HepG2 (cell line): ENCODE results near the gene FYB2. TPM values are rescaled to one million over a fixed set of nuclear protein-coding genes. Genes with fewer than 3 reads are reported as not detected.
A peak's percentile ranks its signal among the peaks of the same experiment; 100 is the strongest.

Source experiments
- CHCHD3 ChIP-seq: sonication (generic); formaldehyde crosslinking; IDR thresholded peaks from 2 replicates; pipeline ENCODE4 v1.8.0; 2022; ENCODE audit warnings: mild to moderate bottlenecking, missing genetic modification reagents, moderate library complexity
- DNMT1 ChIP-seq: sonication (generic); formaldehyde crosslinking; IDR thresholded peaks from 2 replicates; pipeline ENCODE4 v1.5.1; 2020; ENCODE audit warnings: mild to moderate bottlenecking, missing genetic modification reagents
- GATAD1 ChIP-seq: IDR thresholded peaks from 2 replicates; pipeline ENCODE4 v1.6.1; 2016; ENCODE audit warnings: missing genetic modification reagents, missing compliant biosample characterization
- JUN ChIP-seq: sonication (generic); formaldehyde crosslinking; IDR thresholded peaks from 2 replicates; pipeline ENCODE4 v1.4.0; 2020; ENCODE audit warnings: mild to moderate bottlenecking, missing genetic modification reagents
- MIER2 ChIP-seq: IDR thresholded peaks from 2 replicates; pipeline ENCODE4 v1.6.1; 2016; ENCODE audit warnings: missing biosample characterization, missing genetic modification reagents
- MLX ChIP-seq: IDR thresholded peaks from 2 replicates; pipeline ENCODE4 v1.6.1; 2016
- NFE2L1 ChIP-seq: sonication (generic); formaldehyde crosslinking; IDR thresholded peaks from 2 replicates; pipeline ENCODE4 v1.4.0; 2020; ENCODE audit warnings: missing genetic modification reagents, mild to moderate bottlenecking, borderline replicate concordance
- PAWR ChIP-seq: sonication (generic); formaldehyde crosslinking; IDR thresholded peaks from 2 replicates; pipeline ENCODE4 v1.4.0; 2020; ENCODE audit warnings: missing genetic modification reagents, mild to moderate bottlenecking, borderline replicate concordance
- POLR2AphosphoS2 ChIP-seq: IDR thresholded peaks from 2 replicates; pipeline ENCODE4 v1.6.1; 2011; ENCODE audit warnings: low read depth, low read length, improper control_type of control experiment
- PRDM4 ChIP-seq: sonication (generic); formaldehyde crosslinking; IDR thresholded peaks from 2 replicates; pipeline ENCODE4 v1.9.0; 2021; ENCODE audit warnings: missing genetic modification reagents, borderline replicate concordance
- SOX13 ChIP-seq, 3 experiments: fragments of 450-650 bp in 1 of 3; sonication (generic) in 1 of 3; formaldehyde crosslinking in 1 of 3; IDR thresholded peaks in 2 of 3; conservative IDR thresholded peaks in 1 of 3; 2 replicates each; pipeline versions ENCODE4 v1.5.0 to v1.6.1; 2016 to 2020; ENCODE audit warnings: antibody characterized with exemption in 1 of 3, mild to moderate bottlenecking in 1 of 3, missing compliant biosample characterization in 1 of 3, missing genetic modification reagents in 1 of 3, moderate library complexity in 1 of 3
- UBTF ChIP-seq: sonication (generic); formaldehyde crosslinking; IDR thresholded peaks from 2 replicates; pipeline ENCODE4 v1.4.0; 2020; ENCODE audit warnings: mild to moderate bottlenecking, missing genetic modification reagents
- YY1 ChIP-seq: IDR thresholded peaks from 2 replicates; pipeline ENCODE4 v1.6.1; 2011; ENCODE audit warnings: low read length, low read depth, moderate library complexity, mild to moderate bottlenecking; ENCODE audit not compliant: insufficient read depth, insufficient replicate concordance
- ZBTB21 ChIP-seq: sonication (generic); formaldehyde crosslinking; IDR thresholded peaks from 2 replicates; pipeline ENCODE4 v1.4.0; 2020; ENCODE audit warnings: missing genetic modification reagents
- ZEB1 ChIP-seq: IDR thresholded peaks from 2 replicates; pipeline ENCODE4 v1.6.1; 2012; ENCODE audit warnings: mild to moderate bottlenecking, low read depth, inconsistent platforms; ENCODE audit not compliant: insufficient replicate concordance
- ZFP41 ChIP-seq: sonication (generic); formaldehyde crosslinking; IDR thresholded peaks from 2 replicates; pipeline ENCODE4 v1.4.0; 2020; ENCODE audit warnings: mild to moderate bottlenecking, missing genetic modification reagents, borderline replicate concordance
- ZMYM2 ChIP-seq: sonication (generic); formaldehyde crosslinking; IDR thresholded peaks from 2 replicates; pipeline ENCODE4 v1.8.0; 2022; ENCODE audit warnings: mild to moderate bottlenecking, missing genetic modification reagents
- ZNF138 ChIP-seq: sonication (generic); formaldehyde crosslinking; IDR thresholded peaks from 2 replicates; pipeline ENCODE4 v1.5.0; 2020; ENCODE audit warnings: mild to moderate bottlenecking, low read depth, missing genetic modification reagents
- ZNF24 ChIP-seq: fragments of 450-650 bp; IDR thresholded peaks from 2 replicates; pipeline ENCODE4 v1.6.1; 2017; ENCODE audit warnings: antibody characterized with exemption, mild to moderate bottlenecking
- ZNF34 ChIP-seq: sonication (generic); formaldehyde crosslinking; IDR thresholded peaks from 2 replicates; pipeline ENCODE4 v1.4.0; 2020; ENCODE audit warnings: mild to moderate bottlenecking, missing genetic modification reagents, borderline replicate concordance
- ZNF350 ChIP-seq: sonication (generic); formaldehyde crosslinking; IDR thresholded peaks from 2 replicates; pipeline ENCODE4 v1.4.0; 2020; ENCODE audit warnings: mild to moderate bottlenecking, low read depth, missing genetic modification reagents, borderline replicate concordance
- ZNF512 ChIP-seq: sonication (generic); formaldehyde crosslinking; IDR thresholded peaks from 2 replicates; pipeline ENCODE4 v1.4.0; 2020; ENCODE audit warnings: mild to moderate bottlenecking, missing genetic modification reagents
- ZNF549 ChIP-seq: sonication (generic); formaldehyde crosslinking; IDR thresholded peaks from 2 replicates; pipeline ENCODE4 v1.5.0; 2020; ENCODE audit warnings: missing genetic modification reagents
- ZNF652 ChIP-seq: IDR thresholded peaks from 2 replicates; pipeline ENCODE4 v1.6.1; 2016; ENCODE audit warnings: low read depth, borderline replicate concordance
- polyA plus RNA-seq, 8 experiments: library from polyadenylated mRNA; depleted of rRNA in 3 of 8; stranded (reverse) in 7 of 8; unstranded in 1 of 8; fragments of >200 nt; fragmentation: Illumina TruSeq in 4 of 8; extraction: Trizol in 4 of 8; gene quantifications; 2 replicates each; pipeline versions ENCODE4 v1.2.1 to v1.2.3, GENCODE V29; 2011 to 2016; ENCODE audit warnings: low read depth in 4 of 8, missing spikeins in 1 of 8, mixed read lengths in 1 of 8; ENCODE audit not compliant: insufficient read depth in 1 of 8
- total RNA-seq, 5 experiments: library from RNA; depleted of rRNA; stranded (reverse); fragments of >200 nt; fragmentation: Illumina TruSeq; extraction: Trizol; gene quantifications; 2 replicates each; pipeline ENCODE4 v1.2.3, GENCODE V29; 2016; ENCODE audit warnings: low read depth in 1 of 5

Gene FYB2
- total and polyA plus RNA-seq, 2 of the 13 experiments (the other 11 are each of a cell fraction or from before 2014, with no cell fraction given), result 1.2 to 2.7 TPM

- TF ChIP-seq ZNF512, result no peak
- TF ChIP-seq ZNF34 (CRISPR knock-in tag), result no peak
- peak; percentile 16; the same call in 1 of the 2 replicates for TF ChIP-seq GATAD1
- TF ChIP-seq POLR2AphosphoS2, result no peak
- no peak for TF ChIP-seq NFE2L1 (CRISPR knock-in tag)
- no peak for TF ChIP-seq ZNF350
- no peak for TF ChIP-seq ZBTB21 (CRISPR knock-in tag)
- no peak for TF ChIP-seq YY1
- peak; percentile 94 for TF ChIP-seq JUN (CRISPR knock-in tag)
- no peak for TF ChIP-seq PAWR (CRISPR knock-in tag)
- no peak for TF ChIP-seq SOX13 (IDR thresholded peaks at IDR 0.05)
- peak in 1 of 2 experiments; percentile 86; a peak in 2 of 4 replicates for TF ChIP-seq SOX13 (CRISPR knock-in tag; conservative IDR thresholded peaks at IDR 0.05 in 1 of 2, IDR thresholded peaks at IDR 0.05 in 1 of 2)
- peak; percentile 31; the same call in 1 of the 2 replicates for TF ChIP-seq ZNF652 (CRISPR knock-in tag)
- TF ChIP-seq ZNF24, result no peak
- TF ChIP-seq MLX (CRISPR knock-in tag), result peak; percentile 44; the same call in 1 of the 2 replicates
- no peak for TF ChIP-seq ZNF549 (CRISPR knock-in tag)
- no peak for TF ChIP-seq ZMYM2
- TF ChIP-seq MIER2 (CRISPR knock-in tag), result peak; percentile 47; the same call in 1 of the 2 replicates
- TF ChIP-seq ZFP41 (CRISPR knock-in tag), result no peak
- TF ChIP-seq DNMT1 (CRISPR knock-in tag), result no peak
- peak; percentile 84 for TF ChIP-seq ZEB1
- TF ChIP-seq CHCHD3 (CRISPR knock-in tag), result no peak
- no peak for TF ChIP-seq ZNF138
- TF ChIP-seq UBTF, result no peak
- TF ChIP-seq PRDM4 (CRISPR knock-in tag), result no peak
These were observed 130.6 kb downstream of the FYB2 start (continued) for GRCh38 chr1:56688522-56689026.
